GM12878 (cell line): ENCODE data around the gene ISG15. TPM values are rescaled to one million over a fixed set of nuclear protein-coding genes. Genes with fewer than 3 reads are reported as not detected.

Experiments
- ATAC-seq: fragments of 200-7000 bp; cut with Tn5 transposase; 3 replicates; pipeline ENCODE4 v1.9.1; 2020; ENCODE audit warnings: mild to moderate bottlenecking, moderate library complexity
- BruUV-seq: library from RNA; stranded (reverse); fragments of 400-500 nt; replicated peaks from 2 replicates; lab custom pipeline; 2021; lab: Mats Ljungman, UMichigan
- CTCF ChIA-PET: fragments of 300-600 bp; sonication (Branson Sonifier 250); formaldehyde crosslinking; extraction: SDS; loops from one replicate; lab custom pipeline; 2021; ENCODE audit warnings: inconsistent platforms; lab: Yijun Ruan, JAX
- POLR2A ChIA-PET: fragments of 350-600 bp; formaldehyde crosslinking; extraction: SDS; loops from one replicate; lab custom pipeline; 2021; ENCODE audit warnings: inconsistent platforms; lab: Charles Lee
- RAD21 ChIA-PET: fragments of 300-600 bp; sonication (Branson Sonifier 250); formaldehyde crosslinking; loops from one replicate; lab custom pipeline; 2023; ENCODE audit warnings: antibody characterized with exemption; ENCODE audit not compliant: unreplicated experiment; lab: Charles Lee
- SMC1A ChIA-PET: fragments of 300-600 bp; sonication (Branson Sonifier 250); formaldehyde crosslinking; loops from one replicate; lab custom pipeline; 2023; ENCODE audit not compliant: unreplicated experiment, uncharacterized antibody; lab: Charles Lee
- DNase-seq: peaks from one replicate; pipeline ENCODE4 v3.0.0-alpha.2; 2011; ENCODE audit warnings: low read depth, low spot score
- FAIRE-seq: peaks from 3 replicates; lab custom pipeline; 2011; peaks lifted over from hg19 to GRCh38; lab: Jason Lieb, UNC
- H2AFZ ChIP-seq: 2 replicates; pipeline ENCODE4 v1.6.0; 2011; ENCODE audit warnings: low read depth, low read length, control low read depth; ENCODE audit not compliant: control insufficient read depth
- H3K27ac ChIP-seq: 2 replicates; pipeline ENCODE4 v1.5.1; 2011; ENCODE audit warnings: control low read depth; ENCODE audit not compliant: control insufficient read depth, insufficient read depth
- H3K27me3 ChIP-seq, 2 experiments: replicated peaks in 1 of 2; 2 replicates each; pipeline versions ENCODE4 v1.6.0 to v1.6.1; 2011; ENCODE audit warnings: low read length in 1 of 2; ENCODE audit not compliant: control insufficient read depth in 2 of 2, insufficient read depth in 2 of 2
- H3K36me3 ChIP-seq, 2 experiments: 2 replicates each; pipeline ENCODE4 v1.5.1; 2011; ENCODE audit warnings: low read length in 1 of 2; ENCODE audit not compliant: control insufficient read depth in 2 of 2, insufficient read depth in 2 of 2
- H3K4me1 ChIP-seq: 2 replicates; pipeline ENCODE4 v1.6.1; 2011; ENCODE audit warnings: mild to moderate bottlenecking, low read length, moderate library complexity, mixed read lengths; ENCODE audit not compliant: control insufficient read depth, insufficient read depth
- H3K4me2 ChIP-seq: 2 replicates; pipeline ENCODE4 v1.6.0; 2011; ENCODE audit warnings: control low read depth; ENCODE audit not compliant: control insufficient read depth, insufficient read depth
- H3K4me3 ChIP-seq: fragments of 200-600 bp; sonication (generic); 2 replicates; pipeline ENCODE4 v1.5.1; 2016
- H3K79me2 ChIP-seq: 2 replicates; pipeline ENCODE4 v1.6.0; 2011; ENCODE audit warnings: low read length; ENCODE audit not compliant: control insufficient read depth, insufficient read depth
- H3K9ac ChIP-seq: 2 replicates; pipeline ENCODE4 v1.8.0; 2011; ENCODE audit warnings: low read length, control low read depth, mixed read lengths; ENCODE audit not compliant: control insufficient read depth, insufficient read depth
- H3K9me3 ChIP-seq: replicated peaks from 3 replicates; pipeline ENCODE4 v1.5.1; 2011; ENCODE audit warnings: mild to moderate bottlenecking, low read length; ENCODE audit not compliant: control insufficient read depth, insufficient read depth
- H4K20me1 ChIP-seq: 2 replicates; pipeline ENCODE4 v1.6.0; 2011; ENCODE audit not compliant: control insufficient read depth, insufficient read depth
- BACH1 ChIP-seq: fragments of 450-650 bp; IDR thresholded peaks from 2 replicates; pipeline ENCODE4 v1.6.1; 2017; ENCODE audit warnings: mild to moderate bottlenecking, borderline replicate concordance
- CBFB ChIP-seq: IDR thresholded peaks from 2 replicates; pipeline ENCODE4 v1.6.1; 2016; ENCODE audit warnings: antibody characterized with exemption, low read depth
- CHD4 ChIP-seq: fragments of 200-600 bp; sonication (generic); IDR thresholded peaks from 2 replicates; pipeline ENCODE4 v1.6.1; 2016; ENCODE audit warnings: mild to moderate bottlenecking
- CREB1 ChIP-seq: IDR thresholded peaks from 2 replicates; pipeline ENCODE4 v1.6.1; 2012; ENCODE audit warnings: low read depth, mild to moderate bottlenecking, inconsistent platforms
- FOS ChIP-seq: IDR thresholded peaks from 3 replicates; pipeline ENCODE4 v1.6.1; 2011; ENCODE audit warnings: borderline replicate concordance; ENCODE audit not compliant: insufficient read length; ENCODE audit errors: extremely low read depth
- LARP7 ChIP-seq: fragments of 450-650 bp; IDR thresholded peaks from 2 replicates; pipeline ENCODE4 v1.6.1; 2017; ENCODE audit warnings: mild to moderate bottlenecking
- POLR2A ChIP-seq: IDR thresholded peaks from 2 replicates; pipeline ENCODE4 v1.6.1; 2011; ENCODE audit warnings: low read depth, mild to moderate bottlenecking, low read length
- POLR2AphosphoS5 ChIP-seq: IDR thresholded peaks from 2 replicates; pipeline ENCODE4 v1.6.1; 2011; ENCODE audit warnings: mild to moderate bottlenecking, low read length, inconsistent platforms
- SIX5 ChIP-seq: IDR thresholded peaks from 2 replicates; pipeline ENCODE4 v1.6.1; 2011; ENCODE audit warnings: mild to moderate bottlenecking, low read depth, low read length, moderate library complexity; ENCODE audit not compliant: severe bottlenecking
- SMC3 ChIP-seq: IDR thresholded peaks from 2 replicates; pipeline ENCODE4 v1.6.1; 2011; ENCODE audit warnings: low read length, improper control_type of control experiment, borderline replicate concordance
- STAT1 ChIP-seq: fragments of 450-650 bp; conservative IDR thresholded peaks from 2 replicates; pipeline ENCODE4 v1.6.1; 2014; ENCODE audit warnings: antibody characterized with exemption, mild to moderate bottlenecking
- SUPT20H ChIP-seq: IDR thresholded peaks from 2 replicates; pipeline ENCODE4 v1.6.1; 2011; ENCODE audit warnings: low read depth, mild to moderate bottlenecking, low read length, moderate library complexity, borderline replicate concordance; ENCODE audit not compliant: control insufficient read depth
- TAF1 ChIP-seq: IDR thresholded peaks from 2 replicates; pipeline ENCODE4 v1.6.1; 2011; ENCODE audit warnings: mild to moderate bottlenecking, low read depth, low read length, borderline replicate concordance
- USF2 ChIP-seq: IDR thresholded peaks from 2 replicates; pipeline ENCODE4 v1.6.1; 2011; ENCODE audit warnings: low read depth, low read length, improper control_type of control experiment, borderline replicate concordance
- ZNF687 ChIP-seq: fragments of 450-650 bp; IDR thresholded peaks from 2 replicates; pipeline ENCODE4 v1.6.1; 2017; ENCODE audit warnings: mild to moderate bottlenecking, moderate library complexity
- WGBS: methylation state at CpG from one replicate; pipeline ENCODE4 v1.1.6; 2016; ENCODE audit warnings: low lambda C conversion rate; ENCODE audit not compliant: insufficient replicate concordance, insufficient coverage; ENCODE audit errors: missing lambda C conversion rate; 5-methylcytosine and 5-hydroxymethylcytosine counted together
- in situ Hi-C: fragments of 300-500 bp; cut with MboI; formaldehyde crosslinking; loops from 9 replicates; pipeline ENCODE4 v1.14.3; 2018; ENCODE audit warnings: mixed read lengths
- intact Hi-C: fragments of 100-400 bp; cut with micrococcal nuclease; formaldehyde crosslinking; loops from one replicate; pipeline ENCODE4 v1.14.2; 2022; ENCODE audit not compliant: unreplicated experiment
- polyA plus RNA-seq, 11 experiments: library from polyadenylated mRNA; depleted of rRNA in 4 of 11; unstranded in 6 of 11; stranded (reverse) in 5 of 11; fragments of >200 nt; fragmentation: Nextera tagmentation in 4 of 11; fragmentation: Illumina TruSeq in 1 of 11; extraction: Ambion mirVana in 4 of 11; extraction: Trizol in 1 of 11; gene quantifications; 1 replicate in 1 of 11; 2 replicates in 10 of 11; pipeline versions ENCODE4 v1.2.1 to v1.2.3, GENCODE V29; 2011 to 2016; ENCODE audit warnings: inconsistent platforms in 2 of 11, missing spikeins in 2 of 11, low read depth in 1 of 11
- total RNA-seq, 4 experiments: library from RNA; depleted of rRNA in 3 of 4; stranded (reverse); fragments of >200 nt in 3 of 4; fragmentation: Illumina TruSeq in 1 of 4; extraction: Trizol in 1 of 4; gene quantifications; 2 replicates each; pipeline versions ENCODE4 v1.2.1 to v1.2.3, GENCODE V29; 2013 to 2021

The ISG15 gene
- total and polyA plus RNA-seq, 10 of the 15 experiments (the other 5 are each of a cell fraction or from before 2014, with no cell fraction given), result 7.8 to 384 (median 274) TPM

GRCh38 chr1:1054971-1055370 lies 41.7 kb downstream of the ISG15 start:
- TF ChIP-seq ZNF687, result no peak
- TF ChIP-seq POLR2A, result no peak
- no peak for TF ChIP-seq POLR2AphosphoS5
- TF ChIP-seq STAT1, result no peak
- no peak for TF ChIP-seq LARP7
- no peak for TF ChIP-seq SMC3
- no peak for TF ChIP-seq FOS
- no peak for TF ChIP-seq CBFB
- TF ChIP-seq USF2, result no peak
- no peak for TF ChIP-seq SIX5
- TF ChIP-seq BACH1, result no peak
- no peak for TF ChIP-seq TAF1
- TF ChIP-seq CREB1, result no peak
- TF ChIP-seq CHD4, result no peak
- TF ChIP-seq SUPT20H, result no peak
- POLR2A ChIA-PET, result no interaction called here
- ATAC-seq, result no peak
- Histone ChIP-seq H3K79me2 (no peaks in the 10 kb centered on the region), H3K9me3 (no peaks in the 10 kb centered on the region), H4K20me1 (no peaks in the 10 kb centered on the region), H3K27me3 (no peaks in the 10 kb centered on the region), H3K4me3 (no peak overlapping the region), H3K36me3 (peaks cover 3 to 6% of the 10 kb centered on the region in 2 experiments; a peak in 2 of 4 replicates), H3K9ac (no peak overlapping the region), H3K27ac (no peak overlapping the region), H2AFZ (no peak overlapping the region), H3K4me1 (peaks cover 18% of the 10 kb centered on the region), H3K4me2 (no peak overlapping the region)
- CTCF ChIA-PET, result no interaction called here
- no peak for DNase-seq
- intact Hi-C loops (no loop called here), in situ Hi-C loops (loop anchor here (5.0 kb wide), 1 partner anchor 47 kb away; no protein-coding TSS in a partner anchor)
- SMC1A ChIA-PET, result no interaction called here
- 82% methylated on average over 23 of the region's 23 CpGs for WGBS
- FAIRE-seq, result no peak
- RAD21 ChIA-PET, result no interaction called here
- no TSS peak for BruUV-seq
